PFSK-1 (cell line): ENCODE measurements around the gene FFAR4.

Experiments used
- FOXP2 ChIP-seq: optimal IDR thresholded peaks from 2 replicates; pipeline ENCODE3; 2011; ENCODE audit warnings: borderline replicate concordance, control low read depth, inconsistent platforms; ENCODE audit not compliant: insufficient read depth; ENCODE audit errors: extremely low read length, extremely low read depth
- POLR2AphosphoS5 ChIP-seq: IDR thresholded peaks from 2 replicates; pipeline ENCODE4 v1.6.1; 2012; ENCODE audit warnings: low read depth, mild to moderate bottlenecking, control low read depth, low read length, moderate library complexity
- SIN3A ChIP-seq: IDR thresholded peaks from 2 replicates; pipeline ENCODE4 v1.6.1; 2012; ENCODE audit warnings: mild to moderate bottlenecking, low read length, moderate library complexity, borderline replicate concordance; ENCODE audit not compliant: insufficient read depth
- TAF1 ChIP-seq: IDR thresholded peaks from 2 replicates; pipeline ENCODE4 v1.6.1; 2012; ENCODE audit warnings: low read length, control low read depth, borderline replicate concordance; ENCODE audit not compliant: insufficient read depth
- TF ChIP-seq, protein P1 (sequence below), 2 experiments: IDR thresholded peaks; 2 replicates each; pipeline versions ENCODE4 v1.6.1 to v1.8.0; 2011 to 2012; ENCODE audit warnings: low read depth in 2 of 2, low read length in 2 of 2, control low read depth in 1 of 2, inconsistent platforms in 1 of 2, mild to moderate bottlenecking in 1 of 2, moderate library complexity in 1 of 2; ENCODE audit not compliant: insufficient read depth in 1 of 2

The FFAR4 gene

DNA sequence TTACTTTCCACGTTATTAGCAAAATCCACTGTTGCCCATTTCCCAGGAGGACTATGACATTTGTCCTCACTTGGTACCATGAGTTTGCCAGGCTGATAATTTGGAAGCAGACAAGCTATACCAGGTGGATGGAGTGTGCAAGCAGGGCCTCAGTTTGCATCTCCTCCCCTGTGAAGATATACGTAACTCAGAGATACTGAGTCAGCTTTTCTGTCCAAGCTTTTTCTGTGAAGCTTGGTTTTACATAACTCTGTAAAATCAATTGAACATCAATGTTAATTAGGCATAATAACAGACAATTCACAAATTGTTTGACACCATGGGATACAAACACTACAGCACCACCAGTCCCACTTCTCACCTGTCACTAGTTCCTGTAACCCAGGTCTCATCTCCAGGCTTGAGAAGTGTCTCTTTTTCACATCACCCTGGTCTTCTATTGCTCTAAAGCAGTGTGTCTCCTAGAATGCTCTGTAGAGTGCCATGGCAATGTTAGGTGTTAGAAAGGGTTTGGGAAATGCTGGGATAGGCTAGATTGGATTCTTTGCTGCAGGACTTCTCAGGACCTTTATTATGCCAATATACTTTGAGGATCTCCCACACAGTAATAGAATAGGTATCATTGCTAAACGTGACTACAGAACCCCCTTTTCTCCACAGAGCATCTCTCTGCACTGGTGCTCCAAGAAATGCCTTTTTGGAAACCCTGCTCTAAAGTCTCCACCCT lies 13.7 kb downstream of the FFAR4 start:
- no peak for TF ChIP-seq FOXP2
- TF ChIP-seq SIN3A: no peak
- TF ChIP-seq POLR2AphosphoS5: no peak
- TF ChIP-seq, protein P1, sequence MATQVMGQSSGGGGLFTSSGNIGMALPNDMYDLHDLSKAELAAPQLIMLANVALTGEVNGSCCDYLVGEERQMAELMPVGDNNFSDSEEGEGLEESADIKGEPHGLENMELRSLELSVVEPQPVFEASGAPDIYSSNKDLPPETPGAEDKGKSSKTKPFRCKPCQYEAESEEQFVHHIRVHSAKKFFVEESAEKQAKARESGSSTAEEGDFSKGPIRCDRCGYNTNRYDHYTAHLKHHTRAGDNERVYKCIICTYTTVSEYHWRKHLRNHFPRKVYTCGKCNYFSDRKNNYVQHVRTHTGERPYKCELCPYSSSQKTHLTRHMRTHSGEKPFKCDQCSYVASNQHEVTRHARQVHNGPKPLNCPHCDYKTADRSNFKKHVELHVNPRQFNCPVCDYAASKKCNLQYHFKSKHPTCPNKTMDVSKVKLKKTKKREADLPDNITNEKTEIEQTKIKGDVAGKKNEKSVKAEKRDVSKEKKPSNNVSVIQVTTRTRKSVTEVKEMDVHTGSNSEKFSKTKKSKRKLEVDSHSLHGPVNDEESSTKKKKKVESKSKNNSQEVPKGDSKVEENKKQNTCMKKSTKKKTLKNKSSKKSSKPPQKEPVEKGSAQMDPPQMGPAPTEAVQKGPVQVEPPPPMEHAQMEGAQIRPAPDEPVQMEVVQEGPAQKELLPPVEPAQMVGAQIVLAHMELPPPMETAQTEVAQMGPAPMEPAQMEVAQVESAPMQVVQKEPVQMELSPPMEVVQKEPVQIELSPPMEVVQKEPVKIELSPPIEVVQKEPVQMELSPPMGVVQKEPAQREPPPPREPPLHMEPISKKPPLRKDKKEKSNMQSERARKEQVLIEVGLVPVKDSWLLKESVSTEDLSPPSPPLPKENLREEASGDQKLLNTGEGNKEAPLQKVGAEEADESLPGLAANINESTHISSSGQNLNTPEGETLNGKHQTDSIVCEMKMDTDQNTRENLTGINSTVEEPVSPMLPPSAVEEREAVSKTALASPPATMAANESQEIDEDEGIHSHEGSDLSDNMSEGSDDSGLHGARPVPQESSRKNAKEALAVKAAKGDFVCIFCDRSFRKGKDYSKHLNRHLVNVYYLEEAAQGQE (IDR thresholded peaks at IDR 0.05; ENCODE audit: insufficient read depth in 1 of 2, low read depth in 2 of 2, low read length in 2 of 2): no peak
- no peak for TF ChIP-seq TAF1

DNA sequence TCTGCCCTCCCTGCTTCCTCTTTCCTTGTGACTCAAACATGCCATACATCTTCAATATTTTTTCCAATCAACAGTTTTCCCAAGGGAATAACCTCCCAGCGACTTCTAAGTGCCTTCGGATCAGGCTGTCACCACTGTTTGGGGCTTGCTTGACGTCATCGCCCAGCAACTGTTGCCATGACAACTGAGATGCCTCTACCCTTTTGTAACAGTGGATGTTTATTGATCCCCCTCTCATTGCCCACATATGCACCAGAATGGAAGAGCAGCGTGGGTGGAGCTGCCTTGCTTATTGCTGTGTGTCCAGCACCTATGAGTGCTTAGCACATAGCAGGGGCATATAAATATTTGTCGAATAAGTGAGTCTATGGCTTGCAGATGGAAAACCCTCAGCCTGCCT lies 14.4 kb downstream of the FFAR4 start:
- TF ChIP-seq, protein P1 (IDR thresholded peaks at IDR 0.05; ENCODE audit: insufficient read depth in 1 of 2, low read depth in 2 of 2, low read length in 2 of 2): no peak
- no peak for TF ChIP-seq POLR2AphosphoS5
- TF ChIP-seq SIN3A: no peak
- TF ChIP-seq FOXP2: no peak
- TF ChIP-seq TAF1: no peak

DNA sequence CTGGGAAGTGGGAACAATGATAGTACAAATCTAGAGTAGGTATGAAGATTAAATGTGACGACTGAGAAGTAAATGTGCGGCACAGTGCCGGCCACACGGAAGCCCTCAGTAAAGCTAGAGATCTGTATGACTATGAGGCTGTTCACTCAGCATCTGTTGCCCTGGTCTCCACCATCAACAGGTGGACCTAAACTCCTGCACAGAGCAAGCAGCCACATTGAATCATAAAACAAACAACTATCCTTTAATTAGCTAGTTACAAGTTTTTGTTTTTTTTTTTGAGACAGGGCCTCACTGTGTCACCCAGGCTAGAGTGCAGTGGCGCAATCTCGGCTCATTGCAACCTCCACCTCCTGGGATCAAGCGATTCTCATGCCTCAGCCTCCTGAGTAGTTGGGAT lies 18.0 kb downstream of the FFAR4 start:
- TF ChIP-seq POLR2AphosphoS5: no peak
- TF ChIP-seq TAF1: no peak
- TF ChIP-seq SIN3A: no peak
- TF ChIP-seq, protein P1 (IDR thresholded peaks at IDR 0.05; ENCODE audit: insufficient read depth in 1 of 2, low read depth in 2 of 2, low read length in 2 of 2): no peak
- TF ChIP-seq FOXP2: no peak

DNA sequence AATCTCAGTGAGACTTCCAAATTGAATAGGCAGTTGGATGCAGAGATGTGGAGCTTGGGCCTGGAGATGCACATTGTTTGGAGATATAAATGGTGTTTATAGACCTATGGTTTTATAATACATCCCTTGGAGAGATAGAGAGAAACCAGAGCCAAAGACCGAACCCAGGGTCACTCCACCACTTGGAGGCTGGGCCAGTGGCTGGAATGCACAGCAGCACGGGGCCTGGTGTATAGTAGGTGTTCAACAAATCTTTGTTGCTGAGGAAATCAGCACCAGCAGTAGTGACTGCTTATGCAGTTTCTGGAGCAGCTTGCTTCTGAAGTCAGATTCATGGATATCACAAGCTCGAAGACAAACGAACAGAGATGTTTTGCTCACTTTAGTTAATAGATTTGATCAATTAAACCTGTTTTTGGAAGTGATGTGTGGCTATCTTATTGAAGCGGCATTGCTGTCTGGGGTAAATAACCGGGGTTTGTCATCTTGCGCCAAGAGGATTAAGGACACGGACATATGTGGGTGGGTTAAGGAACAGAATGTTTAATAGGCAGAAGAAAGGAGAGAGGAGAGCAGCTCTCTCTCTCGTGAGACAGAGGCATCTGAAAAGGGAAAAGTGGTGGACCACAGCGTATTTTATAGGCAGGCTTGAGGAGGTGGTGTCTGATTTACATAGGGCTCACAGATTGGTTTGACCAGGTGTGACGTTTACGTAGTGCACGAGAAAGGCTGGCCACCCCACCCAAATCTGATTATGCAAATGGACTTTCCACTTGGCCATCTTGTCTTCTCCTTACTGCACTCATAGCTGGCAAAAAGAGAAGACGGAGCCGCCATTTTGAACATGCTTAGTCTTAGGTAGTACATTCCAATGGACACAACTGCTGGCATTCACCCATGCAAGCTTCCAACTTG lies 23.4 kb downstream of the FFAR4 start:
- TF ChIP-seq SIN3A (no peak), FOXP2 (no peak), TAF1 (no peak), POLR2AphosphoS5 (no peak)
- TF ChIP-seq, protein P1 (IDR thresholded peaks at IDR 0.05; ENCODE audit: insufficient read depth in 1 of 2, low read depth in 2 of 2, low read length in 2 of 2): no peak
